LNCaP clone FGC (cell line): Measurements from ENCODE around the gene AKR1C3.
"Not testable (repeated sequence)": the region's sequence is repeated elsewhere in the genome, so short reads cannot be mapped to it uniquely, and the experiment has no call there.

Source experiments
- DNase-seq: peaks from one replicate; pipeline ENCODE4 v3.0.0-alpha.2; 2011; ENCODE audit warnings: low read depth
- H3K4me3 ChIP-seq: 2 replicates; pipeline ENCODE4 v1.5.1; 2011; ENCODE audit warnings: mild to moderate bottlenecking, low read depth, low read length, control low read depth
- TF ChIP-seq, protein P1 (sequence below): IDR thresholded peaks from 2 replicates; pipeline ENCODE4 v1.5.1; 2012; ENCODE audit warnings: mild to moderate bottlenecking; ENCODE audit not compliant: control insufficient read depth, insufficient read depth; ENCODE audit errors: extremely low read depth

The AKR1C3 gene

DNA sequence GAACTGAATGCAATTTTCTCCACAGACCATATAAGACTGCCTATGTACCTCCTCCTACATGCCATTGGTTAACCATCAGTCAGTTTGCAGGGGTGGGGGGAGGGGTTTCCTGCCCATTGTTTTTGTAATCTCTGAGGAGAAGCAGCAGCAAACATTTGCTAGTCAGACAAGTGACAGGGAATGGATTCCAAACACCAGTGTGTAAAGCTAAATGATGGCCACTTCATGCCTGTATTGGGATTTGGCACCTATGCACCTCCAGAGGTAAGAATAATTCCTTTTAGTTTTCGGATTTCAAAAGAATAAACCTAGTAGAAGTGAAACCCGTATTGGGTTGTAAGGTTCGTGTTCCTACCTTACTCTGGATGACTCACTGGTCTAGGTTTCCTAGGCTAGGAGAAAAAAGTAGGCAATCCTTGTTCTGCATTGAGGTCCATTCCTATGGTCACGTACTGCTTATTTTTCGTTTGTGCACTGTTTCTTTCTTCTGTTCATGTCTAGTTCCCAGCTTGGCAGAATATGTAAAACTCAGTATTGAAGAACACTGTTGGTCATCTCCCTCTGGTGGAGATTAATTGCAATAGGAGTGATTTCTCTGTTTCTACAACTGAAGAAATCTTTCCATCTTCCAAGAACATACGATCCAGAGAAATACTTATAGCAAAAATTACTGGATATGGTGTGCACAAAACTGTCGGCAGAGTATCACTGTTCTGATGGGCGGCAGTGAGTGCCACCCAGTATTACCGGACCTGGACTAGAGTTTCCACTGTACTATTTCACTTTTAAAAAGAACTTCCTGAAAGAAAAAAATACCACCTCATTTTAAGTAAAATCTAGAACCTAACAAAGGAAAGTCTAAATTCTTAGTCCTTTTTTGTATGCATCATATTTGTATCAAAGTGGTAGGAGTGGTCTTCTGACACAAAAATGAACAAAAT is at the start of gene AKR1C3:
Gene AKR1C3 (plus strand): TSS at position 150 of the 941 bp plus-strand sequence. CDS start 31 bp downstream, at position 181.
- TF ChIP-seq, protein P1, sequence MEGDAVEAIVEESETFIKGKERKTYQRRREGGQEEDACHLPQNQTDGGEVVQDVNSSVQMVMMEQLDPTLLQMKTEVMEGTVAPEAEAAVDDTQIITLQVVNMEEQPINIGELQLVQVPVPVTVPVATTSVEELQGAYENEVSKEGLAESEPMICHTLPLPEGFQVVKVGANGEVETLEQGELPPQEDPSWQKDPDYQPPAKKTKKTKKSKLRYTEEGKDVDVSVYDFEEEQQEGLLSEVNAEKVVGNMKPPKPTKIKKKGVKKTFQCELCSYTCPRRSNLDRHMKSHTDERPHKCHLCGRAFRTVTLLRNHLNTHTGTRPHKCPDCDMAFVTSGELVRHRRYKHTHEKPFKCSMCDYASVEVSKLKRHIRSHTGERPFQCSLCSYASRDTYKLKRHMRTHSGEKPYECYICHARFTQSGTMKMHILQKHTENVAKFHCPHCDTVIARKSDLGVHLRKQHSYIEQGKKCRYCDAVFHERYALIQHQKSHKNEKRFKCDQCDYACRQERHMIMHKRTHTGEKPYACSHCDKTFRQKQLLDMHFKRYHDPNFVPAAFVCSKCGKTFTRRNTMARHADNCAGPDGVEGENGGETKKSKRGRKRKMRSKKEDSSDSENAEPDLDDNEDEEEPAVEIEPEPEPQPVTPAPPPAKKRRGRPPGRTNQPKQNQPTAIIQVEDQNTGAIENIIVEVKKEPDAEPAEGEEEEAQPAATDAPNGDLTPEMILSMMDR: peak; percentile 58
- H3K4me3 ChIP-seq: peak within 1 kb of the TSS; percentile 41
- DNase-seq: peak; percentile 35

DNA sequence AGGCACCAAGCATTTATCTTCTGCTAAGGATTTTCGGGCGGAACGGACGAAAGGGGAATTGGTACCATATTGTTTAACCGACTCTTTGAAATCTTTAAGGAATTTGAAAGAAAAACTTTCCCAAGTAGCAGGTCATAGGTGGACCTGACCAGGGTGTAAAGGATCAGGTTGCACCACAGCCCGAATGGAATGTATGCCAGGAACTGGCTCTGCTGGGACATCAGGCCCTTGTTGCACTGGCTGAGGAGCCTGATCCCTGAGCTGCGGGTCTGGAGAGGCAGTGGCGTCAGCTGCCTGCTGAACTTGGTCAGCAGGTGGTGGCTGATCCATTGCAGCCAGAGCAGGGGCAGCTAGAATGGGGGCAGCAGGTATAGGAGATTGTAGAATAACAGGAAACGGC is 49.1 kb upstream of the AKR1C3 start:
- no peak overlapping the region for H3K4me3 ChIP-seq
- DNase-seq: no peak
- TF ChIP-seq, protein P1: no peak

DNA sequence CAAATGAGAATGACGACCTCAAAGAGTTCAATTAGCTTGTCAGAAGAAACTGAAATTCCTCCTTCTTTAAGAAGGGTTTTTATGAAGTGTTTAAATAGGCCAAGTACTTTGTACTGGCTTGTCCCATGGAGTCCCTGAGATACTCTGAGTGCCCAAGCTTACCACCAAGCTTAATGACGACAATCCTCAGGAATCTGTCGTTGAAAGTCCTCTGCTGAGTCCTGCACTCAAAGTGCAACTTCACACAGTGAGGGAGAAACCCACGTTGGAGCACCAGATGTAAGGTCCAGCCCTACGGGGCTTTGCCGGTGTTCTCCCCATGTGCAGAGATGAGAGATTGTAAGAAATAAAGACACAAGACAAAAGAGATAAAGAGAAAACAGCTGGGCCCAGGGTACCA is 47.8 kb upstream of the AKR1C3 start:
- no peak for DNase-seq
- no peak overlapping the region for H3K4me3 ChIP-seq
- TF ChIP-seq, protein P1: no peak

DNA sequence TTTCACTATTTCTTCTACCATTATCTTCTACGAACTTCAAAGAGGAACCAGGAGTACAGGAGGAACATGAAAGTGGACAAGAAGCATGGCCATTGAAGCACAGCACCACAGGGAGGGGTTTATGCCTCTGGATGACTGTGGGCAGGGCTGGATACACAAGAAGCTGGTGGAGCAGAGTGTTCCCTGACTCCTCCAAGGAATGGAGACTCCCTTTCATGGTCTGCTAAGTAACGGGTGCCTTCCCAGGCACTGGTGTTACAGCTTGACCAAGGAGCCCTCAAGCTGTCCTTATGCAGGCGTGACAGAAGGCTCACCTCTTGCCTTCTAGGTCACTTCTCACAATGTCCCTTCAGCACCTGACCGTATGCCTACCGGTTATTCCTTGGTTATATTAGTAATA is 47.2 kb upstream of the AKR1C3 start:
- not testable (repeated sequence) for DNase-seq

DNA sequence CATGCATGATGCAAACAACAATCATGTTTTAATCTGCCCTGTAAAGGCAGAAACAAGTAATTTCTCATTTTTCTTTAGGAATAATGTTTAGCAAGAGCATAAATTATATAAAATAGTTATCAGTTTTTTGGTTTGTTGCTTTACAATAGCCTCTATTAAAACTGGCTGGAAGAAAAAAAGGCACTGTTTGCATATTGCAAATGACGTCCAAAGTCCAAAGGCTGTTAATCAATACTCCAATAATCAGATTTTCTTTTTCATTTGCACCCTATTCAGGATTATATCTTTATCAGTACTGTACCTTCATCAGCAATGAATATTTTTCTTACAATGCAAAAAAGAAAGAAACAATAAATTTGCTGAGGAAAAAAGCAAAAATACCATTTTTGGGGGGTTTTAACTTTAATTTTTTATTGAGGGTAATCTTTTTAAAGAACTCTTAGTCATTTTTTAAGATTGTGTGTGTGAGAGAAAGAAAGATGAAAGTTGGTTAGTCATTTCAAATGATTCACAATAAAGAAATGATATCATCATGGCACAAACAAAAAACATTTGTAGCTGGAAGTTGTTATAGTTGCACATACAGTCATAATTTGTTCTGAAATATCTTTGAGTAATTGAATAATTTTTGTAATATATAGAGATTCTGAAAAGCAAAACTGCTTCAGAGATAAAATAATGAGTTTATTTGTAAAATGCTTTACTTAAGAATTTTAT is 46.1 kb upstream of the AKR1C3 start:
- DNase-seq: no peak
- TF ChIP-seq, protein P1: no peak
- no peak overlapping the region for H3K4me3 ChIP-seq

More for the DNA sequence above, 47.2 kb upstream of the AKR1C3 start:
- H3K4me3 ChIP-seq: not testable (repeated sequence)

DNA sequence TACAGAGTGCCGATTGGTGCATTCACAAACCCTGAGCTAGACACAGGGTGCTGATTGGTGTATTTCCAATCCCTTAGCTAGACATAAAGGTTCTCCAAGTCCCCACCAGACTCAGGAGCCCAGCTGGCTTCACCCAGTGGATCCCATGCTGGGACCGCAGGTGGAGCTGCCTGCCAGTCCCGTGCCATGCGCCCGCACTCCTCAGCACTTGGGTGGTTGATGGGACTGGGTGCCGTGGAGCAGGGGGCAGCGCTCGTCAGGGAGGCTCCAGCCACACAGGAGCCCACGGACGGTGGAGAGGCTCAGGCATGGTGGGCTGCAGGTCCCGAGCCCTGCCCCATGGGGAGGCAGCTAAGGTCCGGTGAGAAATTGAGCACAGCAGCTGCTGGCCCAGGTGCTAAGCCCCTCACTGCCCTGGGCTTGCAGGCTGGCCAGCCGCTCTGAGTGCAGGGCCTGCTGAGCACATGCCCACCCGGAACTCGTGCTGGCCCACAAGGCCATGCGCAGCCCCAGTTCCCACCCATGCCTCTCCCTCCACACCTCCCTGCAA is 41.2 kb upstream of the AKR1C3 start:
- not testable (repeated sequence) for H3K4me3 ChIP-seq, DNase-seq

DNA sequence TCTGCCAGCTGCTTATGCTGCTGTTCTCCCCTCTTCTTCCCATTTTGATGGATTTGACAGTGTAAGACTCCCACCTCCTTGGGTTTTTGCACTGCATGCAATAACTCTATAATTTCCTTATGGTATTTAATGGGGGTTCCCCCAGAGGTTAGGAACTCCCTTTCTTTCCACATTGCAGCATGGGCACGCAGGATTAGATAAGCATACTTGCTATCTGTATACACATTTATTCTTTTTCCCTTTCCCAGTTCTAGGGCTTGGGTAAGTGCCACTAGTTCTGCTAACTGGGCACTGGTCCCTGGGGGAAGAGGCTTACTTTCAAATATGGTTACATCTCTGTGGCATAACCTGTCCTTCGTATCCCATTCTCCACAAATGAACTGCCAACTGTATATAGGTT is 39.4 kb upstream of the AKR1C3 start:
- H3K4me3 ChIP-seq, DNase-seq: not testable (repeated sequence)

DNA sequence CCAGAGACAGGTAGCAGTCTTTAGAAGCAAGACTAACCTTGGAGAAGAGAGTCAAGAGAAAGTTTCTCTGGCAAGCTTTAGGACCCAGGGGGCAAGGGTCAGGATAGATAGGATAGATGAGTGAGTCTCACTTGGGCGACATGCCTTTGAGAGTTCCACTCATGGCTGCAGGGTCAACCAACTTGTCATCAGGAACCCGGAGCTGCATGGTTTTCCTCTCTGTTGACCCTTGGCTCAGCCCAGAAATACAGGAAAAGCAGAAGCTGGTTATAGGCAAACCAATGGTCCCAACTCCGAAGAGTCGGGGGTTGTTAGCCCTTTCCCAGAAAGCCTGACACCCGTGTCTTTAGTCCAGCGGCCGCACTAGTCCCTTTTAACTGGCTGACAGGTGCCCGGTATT is 34.9 kb upstream of the AKR1C3 start:
- not testable (repeated sequence) for H3K4me3 ChIP-seq, DNase-seq

DNA sequence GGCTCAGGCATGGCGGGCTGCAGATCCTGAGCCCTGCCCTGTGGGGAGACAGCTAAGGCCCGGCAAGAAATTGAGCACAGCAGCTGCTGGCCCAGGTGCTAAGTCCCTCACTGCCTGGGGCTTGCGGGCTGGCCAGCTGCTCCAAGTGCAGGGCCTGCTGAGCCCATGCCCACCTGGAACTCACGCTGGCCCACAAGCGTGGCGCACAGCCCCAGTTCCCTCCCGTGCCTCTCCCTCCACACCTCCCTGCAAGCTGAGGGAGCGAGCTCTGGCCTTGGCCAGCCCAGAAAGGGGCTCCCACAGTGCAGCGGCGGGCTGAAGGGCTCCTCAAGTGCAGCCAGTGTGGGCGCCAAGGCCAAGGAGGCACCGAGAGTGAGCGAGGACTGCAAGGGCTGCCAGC is 33.4 kb upstream of the AKR1C3 start:
- not testable (repeated sequence) for DNase-seq, H3K4me3 ChIP-seq
